Measurements from ENCODE around the gene MAP1S.

Gene MAP1S

DNA sequence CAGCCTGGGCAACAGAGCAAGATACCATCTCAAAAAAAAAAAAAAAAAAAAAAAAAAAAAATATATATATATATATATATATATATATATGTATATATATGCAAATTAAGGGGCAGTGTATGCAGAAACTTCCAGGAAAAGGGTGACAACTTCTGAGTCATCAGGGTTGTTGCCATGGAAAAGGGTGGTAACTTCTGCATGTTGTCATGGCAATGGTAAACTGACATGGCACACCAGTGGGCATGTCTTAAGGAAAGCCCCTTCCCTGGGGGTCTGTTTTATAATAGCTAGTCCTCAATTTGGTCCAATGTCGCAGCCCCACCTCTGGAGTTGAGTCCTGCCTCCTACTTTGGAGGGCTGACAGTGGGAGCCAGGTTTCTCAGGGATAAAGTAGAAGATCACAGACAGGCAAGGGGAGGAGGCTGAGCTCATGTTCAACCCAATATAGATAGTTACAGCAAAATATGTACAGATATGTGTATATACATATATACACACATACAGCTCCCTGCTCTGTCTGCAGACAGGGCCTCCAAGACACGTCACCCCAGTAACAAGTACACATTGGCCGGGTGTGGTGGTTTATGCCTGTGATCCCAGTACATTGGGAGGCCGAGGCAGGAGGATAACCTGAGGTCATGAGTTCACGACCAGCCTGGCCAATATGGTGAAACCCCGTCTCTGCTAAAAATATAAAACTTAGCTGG, 24.7 kb downstream of the MAP1S start:
- no peaks in the 10 kb centered on the region for H3K36me3 Mint-ChIP-seq
- no peaks in the 10 kb centered on the region for H3K9me3 Mint-ChIP-seq (ENCODE audit: low read depth)
- H3K4me1 Mint-ChIP-seq (ENCODE audit: low read depth) = peaks cover 17% of the 10 kb centered on the region
- no peak overlapping the region for H3K27ac Mint-ChIP-seq
- no peak overlapping the region for H3K4me3 Mint-ChIP-seq
- no peaks in the 10 kb centered on the region for H3K27me3 Mint-ChIP-seq

DNA sequence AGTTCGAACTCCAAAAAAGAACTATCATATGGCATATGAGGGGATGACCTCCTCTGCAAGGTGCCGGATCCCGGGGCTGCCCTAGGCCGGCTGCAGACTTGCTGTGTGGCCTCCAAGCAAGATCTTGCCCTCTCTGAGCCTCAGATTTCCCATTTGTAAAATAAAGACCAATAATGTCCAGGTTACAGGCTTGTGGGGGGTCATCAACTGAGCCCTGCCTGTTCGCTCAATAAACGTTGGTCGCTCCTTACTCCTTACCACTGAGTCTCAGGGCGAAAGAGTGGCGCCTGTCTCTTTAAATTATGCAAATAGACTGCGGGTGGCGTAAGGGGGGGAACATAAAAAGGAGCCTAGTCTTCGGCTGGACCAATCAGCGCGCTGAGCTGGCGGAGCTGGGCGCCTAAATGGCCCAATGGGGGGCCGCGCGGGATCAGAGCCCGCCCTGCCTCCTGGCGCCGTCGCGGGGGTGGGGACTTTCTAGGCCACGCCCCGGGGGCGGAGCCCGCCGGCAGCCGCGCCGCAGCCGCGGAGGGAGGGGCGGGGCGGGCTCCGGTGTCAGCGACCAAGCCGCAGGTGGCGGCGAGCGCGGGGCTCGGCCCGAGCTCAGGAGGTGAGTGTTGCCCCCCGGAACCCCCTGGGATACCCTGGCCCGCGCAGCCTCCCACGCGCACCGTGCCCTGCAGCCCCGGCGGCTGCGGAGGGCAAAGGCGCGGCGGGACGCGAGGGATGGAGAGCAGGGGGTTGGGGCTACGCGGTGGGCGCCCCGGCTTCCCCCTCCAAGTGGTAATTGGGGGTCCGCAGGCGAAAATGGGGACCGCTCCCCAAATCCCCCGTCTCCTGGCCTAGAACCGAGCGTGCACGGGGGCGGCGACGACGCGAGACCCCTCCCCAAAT, 28.2 kb downstream of the MAP1S start:
- Mint-ChIP-seq H3K27me3 (no peaks in the 10 kb centered on the region), H3K4me1 (ENCODE audit: low read depth) (peaks cover 44% of the 10 kb centered on the region), H3K36me3 (no peaks in the 10 kb centered on the region), H3K27ac (peak overlapping the region; percentile 28), H3K9me3 (ENCODE audit: low read depth) (no peaks in the 10 kb centered on the region), H3K4me3 (peak overlapping the region; percentile 72)

DNA sequence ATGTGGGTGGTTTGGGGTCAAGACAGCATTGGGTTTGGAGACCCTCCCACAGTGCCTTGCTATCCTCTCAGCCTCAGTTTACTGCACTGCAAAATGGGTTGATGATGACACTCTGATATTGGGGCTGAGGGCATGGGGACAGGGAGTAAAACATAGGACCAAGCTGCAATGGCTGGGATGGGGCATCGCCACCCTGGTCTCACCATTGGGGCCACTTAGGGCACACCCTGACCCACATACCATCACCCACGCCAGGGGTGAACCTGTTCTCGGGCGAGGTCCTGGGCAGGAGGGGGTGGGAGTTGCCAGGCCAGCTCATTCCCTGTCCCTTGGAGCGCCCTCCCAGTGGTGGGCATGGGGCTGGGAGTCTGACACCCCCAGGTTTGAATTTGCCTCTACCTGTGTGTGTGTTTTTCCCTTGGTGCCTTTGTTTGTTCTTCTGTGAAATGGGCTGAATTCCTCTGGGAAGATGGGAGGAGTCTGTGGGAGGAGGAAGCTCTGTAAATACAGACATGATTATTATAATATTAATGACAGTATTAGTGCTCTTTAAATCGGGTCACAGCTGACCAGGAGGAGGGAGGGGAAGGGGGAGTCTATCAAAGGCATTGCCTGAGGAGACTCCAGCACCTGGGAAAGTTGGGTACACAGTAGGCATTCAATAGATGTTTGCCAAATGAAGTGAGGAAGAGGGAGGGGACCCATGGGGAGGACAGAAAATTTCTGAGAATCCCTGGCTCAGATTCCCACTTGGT, 29.8 kb downstream of the MAP1S start:
- Mint-ChIP-seq H3K27ac (peak overlapping the region; percentile 97), H3K9me3 (ENCODE audit: low read depth) (no peaks in the 10 kb centered on the region), H3K4me1 (ENCODE audit: low read depth) (peaks cover 49% of the 10 kb centered on the region), H3K36me3 (no peaks in the 10 kb centered on the region), H3K27me3 (no peaks in the 10 kb centered on the region), H3K4me3 (peak overlapping the region; percentile 97)

DNA sequence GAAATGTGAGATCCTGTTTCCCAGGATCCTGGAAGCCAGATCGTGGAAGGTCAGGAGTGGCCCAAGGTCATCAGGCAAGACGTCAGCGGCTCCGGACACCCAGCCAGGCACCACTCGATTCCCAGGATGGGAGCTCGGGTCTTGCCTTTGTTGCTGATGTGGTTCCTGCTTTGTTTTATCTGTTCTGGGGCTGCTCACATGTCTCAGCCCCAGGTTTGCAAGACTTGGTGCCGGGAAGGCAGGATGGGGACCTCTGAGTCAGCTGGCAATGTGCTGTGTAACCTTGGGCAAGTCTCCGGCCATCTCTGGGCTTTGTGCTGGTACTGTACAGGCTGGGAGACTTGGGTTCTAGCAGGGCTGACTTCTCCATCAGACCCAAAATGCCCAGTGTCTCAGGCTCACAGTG, 30.6 kb downstream of the MAP1S start:
- peaks cover 55% of the 10 kb centered on the region for H3K4me1 Mint-ChIP-seq (ENCODE audit: low read depth)
- peak overlapping the region; percentile 97 for H3K27ac Mint-ChIP-seq
- H3K4me3 Mint-ChIP-seq = peak overlapping the region; percentile 97
- peaks cover 3% of the 10 kb centered on the region for H3K36me3 Mint-ChIP-seq
- no peaks in the 10 kb centered on the region for H3K27me3 Mint-ChIP-seq
- no peaks in the 10 kb centered on the region for H3K9me3 Mint-ChIP-seq (ENCODE audit: low read depth)

DNA sequence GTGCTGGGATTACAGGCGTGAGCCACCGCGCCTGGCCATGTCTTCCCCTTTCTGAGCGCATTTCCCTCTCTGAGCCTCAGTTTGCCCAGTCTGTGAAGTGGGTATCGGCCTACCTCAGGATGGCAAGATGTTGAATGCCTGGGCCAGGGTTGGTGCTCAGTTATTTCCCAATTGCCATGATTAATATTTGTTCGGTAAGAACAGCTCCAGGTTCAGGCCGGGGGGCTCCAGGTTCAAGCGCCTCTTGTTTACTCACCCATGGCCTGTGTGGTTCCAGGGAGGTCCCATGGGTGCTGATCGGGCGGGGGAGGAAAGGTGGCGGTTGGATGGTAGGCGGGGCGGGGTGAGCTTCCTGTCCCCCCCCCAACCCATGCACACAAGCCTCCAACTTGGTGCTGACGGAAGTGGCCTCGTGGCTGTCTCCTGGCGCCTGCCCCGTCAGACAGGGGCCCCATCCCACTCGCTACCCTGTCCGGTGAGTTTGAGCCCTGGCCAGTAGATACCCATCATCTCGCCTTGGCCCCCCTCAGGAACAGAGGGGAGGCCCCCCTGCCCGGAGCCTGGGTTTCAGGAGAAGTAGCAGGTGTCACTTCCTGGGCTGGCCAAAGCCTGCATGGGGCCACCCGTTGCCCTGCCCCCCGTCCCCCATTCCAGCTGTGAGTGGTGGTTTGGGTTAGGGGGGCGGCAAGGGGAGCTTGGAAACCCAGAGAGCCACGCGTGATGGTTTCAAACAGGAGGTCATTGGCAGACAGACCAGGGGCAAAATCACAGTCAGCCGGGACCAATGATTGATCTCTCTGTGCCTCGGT, 32.0 kb downstream of the MAP1S start, which contains the start of gene FCHO1:
FCHO1 (plus strand) TSS at position 375 of the 809 bp plus-strand sequence. CDS start 3,688 bp downstream, outside the sequence.
- no peaks in the 10 kb centered on the region for H3K9me3 Mint-ChIP-seq (ENCODE audit: low read depth)
- peaks cover 6% of the 10 kb centered on the region for H3K36me3 Mint-ChIP-seq
- H3K27me3 Mint-ChIP-seq = no peaks in the 10 kb centered on the region
- H3K27ac Mint-ChIP-seq = peak within 1 kb of the TSS; percentile 97
- H3K4me3 Mint-ChIP-seq = peak within 1 kb of the TSS; percentile 97
- H3K4me1 Mint-ChIP-seq (ENCODE audit: low read depth) = peaks cover 65% of the 10 kb centered on the region

DNA sequence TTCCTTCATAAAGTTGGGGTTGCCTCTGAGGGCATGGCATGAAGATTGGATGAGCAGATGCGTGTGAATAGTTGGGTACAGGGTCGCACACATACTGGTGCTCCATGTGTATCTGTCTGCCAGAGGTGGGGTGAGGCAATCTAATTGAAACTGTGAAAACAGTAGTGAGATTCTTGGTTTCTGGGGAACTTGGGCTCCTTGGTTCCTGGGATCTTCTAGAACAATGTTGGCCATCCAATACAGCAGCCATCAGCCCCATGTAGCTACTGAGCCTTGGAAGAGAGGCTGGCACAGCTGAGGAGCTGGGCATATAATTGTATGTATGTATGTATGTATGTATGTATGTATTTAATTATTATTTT, 32.6 kb downstream of the MAP1S start:
- Mint-ChIP-seq H3K9me3 (ENCODE audit: low read depth) (no peaks in the 10 kb centered on the region), H3K4me1 (ENCODE audit: low read depth) (peaks cover 63% of the 10 kb centered on the region), H3K4me3 (peak overlapping the region; percentile 97), H3K27ac (peak overlapping the region; percentile 97), H3K27me3 (no peaks in the 10 kb centered on the region), H3K36me3 (peaks cover 6% of the 10 kb centered on the region)

DNA sequence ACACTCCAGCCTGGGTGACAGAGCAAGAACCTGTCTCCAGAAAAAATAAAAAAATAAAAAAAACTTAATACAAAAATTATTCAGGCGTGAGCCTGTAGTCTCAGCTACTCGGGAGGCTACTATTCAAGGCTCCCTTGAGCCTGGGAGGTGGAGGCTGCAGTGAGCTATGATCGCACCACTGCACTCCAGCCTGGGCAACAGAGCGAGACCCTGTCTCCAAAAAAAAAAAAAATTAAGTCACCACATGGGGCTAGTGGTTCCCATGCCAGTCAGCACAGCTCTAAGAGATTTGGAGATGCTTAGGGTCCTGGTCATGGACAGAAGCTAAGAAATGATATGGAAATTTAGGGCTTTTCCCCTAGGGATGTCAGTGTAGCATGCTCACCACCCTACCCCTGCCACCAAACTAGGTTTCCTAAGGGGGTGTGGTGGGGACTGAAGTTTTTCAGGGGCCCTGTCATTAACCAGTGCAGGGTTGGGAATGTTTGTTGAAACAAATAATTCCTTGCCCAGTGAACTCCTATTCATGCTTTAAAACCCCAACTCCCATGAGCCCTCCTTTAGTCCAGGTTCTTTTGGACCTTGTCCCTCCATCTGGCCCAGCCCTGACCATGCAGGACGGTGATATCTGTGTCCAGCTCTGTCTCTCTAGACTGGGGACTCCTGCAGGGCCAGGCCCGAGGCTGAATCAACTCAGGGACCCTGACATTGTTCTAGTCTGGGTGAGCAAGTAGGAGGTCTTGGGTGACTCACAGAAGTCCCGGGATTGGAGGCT, 33.8 kb downstream of the MAP1S start:
- peaks cover 63% of the 10 kb centered on the region for H3K4me1 Mint-ChIP-seq (ENCODE audit: low read depth)
- H3K36me3 Mint-ChIP-seq = peaks cover 6% of the 10 kb centered on the region
- no peaks in the 10 kb centered on the region for H3K27me3 Mint-ChIP-seq
- no peak overlapping the region for H3K27ac Mint-ChIP-seq
- H3K9me3 Mint-ChIP-seq (ENCODE audit: low read depth) = no peaks in the 10 kb centered on the region
- no peak overlapping the region for H3K4me3 Mint-ChIP-seq

DNA sequence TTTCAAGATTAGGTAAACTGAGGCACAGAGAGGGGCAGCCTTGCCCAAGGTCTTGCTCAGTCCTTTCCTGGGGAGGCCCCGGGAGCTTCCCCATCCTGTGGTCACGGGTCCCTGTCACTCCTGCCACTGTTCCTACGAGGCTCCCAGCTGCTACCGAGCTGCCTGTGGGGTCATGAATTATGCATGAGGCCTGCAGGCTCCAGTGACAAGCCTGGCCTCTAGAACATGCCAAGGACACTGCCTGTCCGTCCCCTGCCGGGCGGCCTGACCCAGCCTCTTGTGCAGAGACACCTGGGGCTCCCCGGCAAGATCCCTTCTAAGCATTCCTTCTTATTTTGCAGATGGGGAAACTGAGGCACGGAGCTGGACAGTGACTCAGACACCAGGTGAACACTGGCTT, 34.7 kb downstream of the MAP1S start:
- Mint-ChIP-seq H3K27ac (no peak overlapping the region), H3K27me3 (no peaks in the 10 kb centered on the region), H3K36me3 (peaks cover 9% of the 10 kb centered on the region), H3K4me3 (no peak overlapping the region), H3K9me3 (ENCODE audit: low read depth) (no peaks in the 10 kb centered on the region), H3K4me1 (ENCODE audit: low read depth) (peaks cover 59% of the 10 kb centered on the region)

DNA sequence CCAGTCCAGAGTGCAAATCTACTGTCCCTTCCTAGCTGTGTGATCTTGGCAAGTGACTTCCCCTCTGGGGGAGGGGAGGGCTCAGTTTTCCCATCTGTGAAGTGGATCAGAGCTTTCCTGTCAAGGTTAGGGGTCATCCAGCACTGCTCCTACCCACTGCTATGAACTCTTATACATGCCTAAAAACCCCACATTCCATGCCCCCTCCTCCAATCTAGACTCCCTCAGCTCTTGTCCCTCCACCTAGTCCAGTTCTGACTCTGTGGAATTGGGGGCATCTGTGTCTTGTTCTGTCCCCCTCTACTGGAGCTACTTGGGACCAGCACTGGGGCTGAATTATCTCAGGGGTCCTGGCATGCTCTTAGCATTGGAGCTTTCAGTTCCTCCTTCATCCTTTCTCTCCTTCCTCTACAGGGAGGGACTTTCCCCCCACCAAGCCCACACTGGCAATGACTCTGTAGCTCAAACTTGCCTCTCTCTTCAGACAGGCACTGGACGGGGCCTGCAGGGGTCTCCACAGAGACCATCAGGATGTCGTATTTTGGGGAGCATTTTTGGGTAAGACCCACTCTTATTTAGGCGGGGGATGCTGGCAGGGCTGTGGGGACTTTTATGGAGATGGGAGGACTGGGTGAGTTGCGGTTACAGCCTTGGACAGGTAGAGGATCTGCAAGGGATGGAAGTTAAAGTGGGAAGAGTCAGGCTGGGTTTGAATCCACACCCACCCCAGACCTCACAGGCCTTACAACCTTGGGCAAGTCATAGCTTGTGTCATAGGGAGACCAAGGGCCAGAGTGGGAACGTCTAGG, 35.6 kb downstream of the MAP1S start:
- no peak overlapping the region for H3K4me3 Mint-ChIP-seq
- no peaks in the 10 kb centered on the region for H3K27me3 Mint-ChIP-seq
- H3K27ac Mint-ChIP-seq = peak overlapping the region; percentile 56
- peaks cover 51% of the 10 kb centered on the region for H3K4me1 Mint-ChIP-seq (ENCODE audit: low read depth)
- peaks cover 9% of the 10 kb centered on the region for H3K36me3 Mint-ChIP-seq
- no peaks in the 10 kb centered on the region for H3K9me3 Mint-ChIP-seq (ENCODE audit: low read depth)

DNA sequence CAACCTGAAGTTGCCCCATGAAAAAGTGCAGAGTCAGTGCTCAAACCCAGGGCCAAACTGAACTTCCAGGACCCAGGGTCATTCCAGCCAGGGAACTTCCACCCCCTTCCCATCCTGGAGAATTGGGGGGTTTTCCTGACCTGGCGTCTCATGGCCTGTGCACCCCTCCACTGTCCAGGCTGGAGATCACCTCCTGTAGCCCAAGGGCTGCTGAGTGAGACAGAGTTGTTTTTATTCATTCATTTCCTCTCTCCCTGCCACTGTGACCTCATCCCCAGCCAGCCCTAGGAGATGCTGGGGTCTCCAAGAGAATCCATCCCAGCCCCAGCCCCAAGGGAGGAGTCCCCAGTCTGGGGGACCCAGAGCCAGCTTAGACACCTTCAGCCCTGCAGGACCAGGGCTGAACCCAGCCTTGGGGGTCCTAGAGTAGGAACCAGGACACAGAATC, 36.2 kb downstream of the MAP1S start:
- H3K9me3 Mint-ChIP-seq (ENCODE audit: low read depth) = no peaks in the 10 kb centered on the region
- no peak overlapping the region for H3K4me3 Mint-ChIP-seq
- H3K4me1 Mint-ChIP-seq (ENCODE audit: low read depth) = peaks cover 46% of the 10 kb centered on the region
- H3K36me3 Mint-ChIP-seq = peaks cover 11% of the 10 kb centered on the region
- H3K27me3 Mint-ChIP-seq = no peaks in the 10 kb centered on the region
- H3K27ac Mint-ChIP-seq = peak overlapping the region; percentile 56

DNA sequence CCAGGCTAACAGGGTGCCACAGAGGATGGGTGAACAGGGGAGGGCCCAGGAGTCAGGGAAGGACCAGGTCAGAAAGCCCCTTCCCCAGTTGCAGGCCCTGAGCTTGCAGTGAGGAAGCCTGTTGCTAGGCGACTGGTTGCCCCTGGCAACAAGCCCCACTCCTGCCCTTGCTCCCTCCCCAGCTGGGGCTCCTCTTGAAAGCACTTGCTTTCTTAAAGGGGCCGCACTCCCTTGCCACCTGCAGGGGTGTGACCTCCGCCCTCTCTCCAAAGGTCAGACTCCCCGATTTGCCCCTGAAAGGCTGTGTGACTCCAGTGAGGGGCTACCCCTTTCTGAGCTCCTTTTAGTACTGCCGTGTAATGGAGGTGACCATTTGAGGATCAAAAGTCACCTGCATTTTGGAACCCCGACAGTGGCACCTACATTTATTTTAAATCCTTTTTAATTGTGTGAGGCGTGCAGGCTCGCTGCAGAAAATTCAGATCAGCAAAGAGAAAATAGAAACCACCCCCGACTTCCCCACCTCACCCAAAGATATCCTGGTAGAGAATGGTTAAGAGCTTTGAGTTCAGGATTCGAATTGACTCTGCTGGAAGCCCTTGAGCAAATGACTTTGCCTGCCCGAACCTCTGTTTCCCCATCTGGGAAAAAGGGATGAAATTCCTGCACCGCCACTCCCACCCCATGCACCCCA, 36.8 kb downstream of the MAP1S start:
- no peaks in the 10 kb centered on the region for H3K27me3 Mint-ChIP-seq
- peak overlapping the region; percentile 46 for H3K27ac Mint-ChIP-seq
- H3K9me3 Mint-ChIP-seq (ENCODE audit: low read depth) = no peaks in the 10 kb centered on the region
- H3K4me1 Mint-ChIP-seq (ENCODE audit: low read depth) = peaks cover 44% of the 10 kb centered on the region
- peaks cover 11% of the 10 kb centered on the region for H3K36me3 Mint-ChIP-seq
- H3K4me3 Mint-ChIP-seq = no peak overlapping the region

DNA sequence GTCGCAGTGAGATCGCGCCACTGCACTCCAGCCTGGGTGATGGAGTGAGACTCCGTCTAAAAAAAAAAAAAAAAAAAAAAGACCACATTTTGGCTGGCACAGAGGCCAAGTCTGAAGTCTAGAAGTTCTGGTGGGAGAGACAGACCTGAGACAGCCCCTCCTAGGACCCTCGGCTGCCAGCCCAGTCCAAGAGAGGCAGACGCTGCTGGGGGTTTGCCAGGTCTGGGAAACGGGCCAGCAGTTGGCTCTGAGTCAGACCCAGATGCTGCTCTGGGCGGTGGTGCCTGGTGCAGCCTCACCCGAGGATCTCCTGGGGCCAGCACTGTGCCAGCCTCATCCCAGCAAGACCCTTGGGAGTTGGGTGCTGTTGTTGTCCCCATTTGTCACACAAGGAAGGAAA, 37.8 kb downstream of the MAP1S start:
- H3K27ac Mint-ChIP-seq = no peak overlapping the region
- H3K36me3 Mint-ChIP-seq = peaks cover 11% of the 10 kb centered on the region
- H3K4me1 Mint-ChIP-seq (ENCODE audit: low read depth) = peaks cover 35% of the 10 kb centered on the region
- H3K27me3 Mint-ChIP-seq = no peaks in the 10 kb centered on the region
- H3K9me3 Mint-ChIP-seq (ENCODE audit: low read depth) = no peaks in the 10 kb centered on the region
- no peak overlapping the region for H3K4me3 Mint-ChIP-seq
